ENCODE measurements around the gene ADGRD1. TPM values are rescaled to one million over a fixed set of nuclear protein-coding genes. Genes with fewer than 3 reads are reported as not detected.

ADGRD1 gene
- total RNA-seq, 3 donors from 2014 or later = 11.6 to 47.5 (median 18.7) TPM

- peak in 1 of 2 donors; percentile 49 for DNase-seq (ENCODE audit: low spot score in 2 of 2)
- no peak overlapping the region for H3K4me3 ChIP-seq
- no peaks in the 10 kb centered on the region for H3K9me3 ChIP-seq
- intact Hi-C loops (cut with DNase I; ENCODE audit: low total_unique reads) = no loop called here
- TF ChIP-seq POLR2A (IDR thresholded peaks at IDR 0.05) (no peak), POLR2AphosphoS5 (IDR thresholded peaks at IDR 0.05) (no peak), CTCF (IDR thresholded peaks at IDR 0.05) (no peak)
- no peaks in the 10 kb centered on the region for H3K27me3 ChIP-seq
- H3K4me1 ChIP-seq = no peaks in the 10 kb centered on the region
- H3K36me3 ChIP-seq = no peaks in the 10 kb centered on the region
- H3K27ac ChIP-seq = peak overlapping the region in 1 of 2 donors; percentile 63
Measured at GRCh38 chr12:131046813-131047788, 93.4 kb downstream of the ADGRD1 start.

- TF ChIP-seq POLR2AphosphoS5 (IDR thresholded peaks at IDR 0.05) = no peak
- TF ChIP-seq CTCF (IDR thresholded peaks at IDR 0.05) = no peak
- no peak for TF ChIP-seq POLR2A (IDR thresholded peaks at IDR 0.05)
- Histone ChIP-seq H3K4me1 (no peaks in the 10 kb centered on the region), H3K4me3 (peak overlapping the region in 1 of 3 donors; percentile 8), H3K27ac (peak overlapping the region in 1 of 2 donors; percentile 63), H3K9me3 (no peaks in the 10 kb centered on the region), H3K27me3 (no peaks in the 10 kb centered on the region), H3K36me3 (no peaks in the 10 kb centered on the region)
- DNase-seq (ENCODE audit: low spot score in 2 of 2) = no peak
- intact Hi-C loops (cut with DNase I; ENCODE audit: low total_unique reads) = no loop called here
Measured at GRCh38 chr12:131047789-131048610, 94.3 kb downstream of the ADGRD1 start.

- DNase-seq (ENCODE audit: low spot score in 2 of 2) = no peak
- Histone ChIP-seq H3K27ac (no peak overlapping the region), H3K4me3 (no peak overlapping the region), H3K4me1 (no peaks in the 10 kb centered on the region), H3K36me3 (no peaks in the 10 kb centered on the region), H3K9me3 (no peaks in the 10 kb centered on the region), H3K27me3 (no peaks in the 10 kb centered on the region)
- TF ChIP-seq CTCF (IDR thresholded peaks at IDR 0.05) (no peak), POLR2A (IDR thresholded peaks at IDR 0.05) (no peak), POLR2AphosphoS5 (IDR thresholded peaks at IDR 0.05) (no peak)
- intact Hi-C loops (cut with DNase I; ENCODE audit: low total_unique reads) = no loop called here
Measured at GRCh38 chr12:131048611-131048990, 94.9 kb downstream of the ADGRD1 start.

- no peaks in the 10 kb centered on the region for H3K4me1 ChIP-seq
- no peaks in the 10 kb centered on the region for H3K9me3 ChIP-seq
- no peak overlapping the region for H3K4me3 ChIP-seq
- H3K36me3 ChIP-seq = no peaks in the 10 kb centered on the region
- H3K27me3 ChIP-seq = no peaks in the 10 kb centered on the region
- intact Hi-C loops (cut with DNase I; ENCODE audit: low total_unique reads) = no loop called here
- peak overlapping the region in 1 of 2 donors; percentile 19 for H3K27ac ChIP-seq
- DNase-seq (ENCODE audit: low spot score in 2 of 2) = peak in 1 of 2 donors; percentile 45
- TF ChIP-seq POLR2A (IDR thresholded peaks at IDR 0.05) (no peak), POLR2AphosphoS5 (IDR thresholded peaks at IDR 0.05) (no peak), CTCF (IDR thresholded peaks at IDR 0.05) (no peak)
Measured at GRCh38 chr12:131049002-131049401, 95.3 kb downstream of the ADGRD1 start.

Data from breast epithelium (tissue), 4 donors.